Measurements from ENCODE around the gene NT5C2. TPM values are rescaled to one million over a fixed set of nuclear protein-coding genes. Genes with fewer than 3 reads are reported as not detected.

The NT5C2 gene
- total and polyA plus RNA-seq, 2 donors (not counting 1 experiment from before 2014, with no cell fraction given): 38.6 to 80.8 TPM

DNA sequence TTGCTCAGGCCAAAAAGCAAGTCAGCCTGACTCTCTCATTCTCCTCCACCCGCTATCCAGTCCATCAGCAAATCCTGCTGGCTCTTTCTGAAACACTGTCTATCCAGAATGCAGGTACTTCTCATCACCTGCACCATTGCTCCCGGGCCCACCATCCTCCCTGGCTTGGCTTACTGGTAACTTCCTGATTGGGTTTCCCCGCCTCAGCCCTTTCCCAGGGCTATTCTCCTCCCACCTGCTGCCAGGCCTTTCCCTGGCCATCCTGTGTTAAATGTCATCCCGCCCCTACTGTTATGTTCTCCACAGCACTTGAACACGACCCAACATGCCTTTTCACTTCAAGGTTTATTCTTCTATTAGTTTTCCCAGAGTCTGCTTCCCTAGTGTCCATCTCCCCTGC, 150.9 kb downstream of the NT5C2 start:
- 96% methylated on average over 3 of the region's 5 CpGs for WGBS (ENCODE audit: insufficient coverage)

GRCh38 chr10:103041391-103041790, 151.7 kb downstream of the NT5C2 start:
- no peak for TF ChIP-seq EZH2 (IDR thresholded peaks at IDR 0.05; ENCODE audit: borderline replicate concordance, insufficient read depth, low read depth, low read length, poor library complexity, severe bottlenecking)
- no peak for TF ChIP-seq CTCF (IDR thresholded peaks at IDR 0.05)
- Histone ChIP-seq H3K4me2 (replicated peaks; ENCODE audit: low read depth, low read length, poor library complexity, severe bottlenecking) (no peak overlapping the region), H3K27ac (ENCODE audit: low read length in 2 of 2) (no peak overlapping the region), H3K79me2 (ENCODE audit: control insufficient read depth, insufficient read depth, low read length) (no peaks in the 10 kb centered on the region), H3K36me3 (replicated peaks in 1 of 2; ENCODE audit: control extremely low read depth in 1 of 2, control insufficient read depth in 1 of 2, extremely low read depth in 1 of 2, insufficient read depth in 2 of 2, low read length in 1 of 2) (peaks cover 0 to 1% of the 10 kb centered on the region in 2 experiments), H4K20me1 (ENCODE audit: control insufficient read depth, insufficient read depth, low read length, poor library complexity, severe bottlenecking) (no peaks in the 10 kb centered on the region), H3K4me3 (ENCODE audit: control extremely low read depth in 1 of 5, extremely low read depth in 1 of 5, insufficient read depth in 1 of 5, low read depth in 2 of 5, low read length in 4 of 5) (no peak overlapping the region), H2AFZ (ENCODE audit: insufficient read depth, low read depth, low read length, poor library complexity, severe bottlenecking) (no peak overlapping the region), H3K4me1 (ENCODE audit: control insufficient read depth in 2 of 2, insufficient read depth in 2 of 2, low read length in 2 of 2) (peaks cover 3 to 4% of the 10 kb centered on the region in 2 donors), H3K9me3 (ENCODE audit: control extremely low read depth in 1 of 3, control insufficient read depth in 2 of 3, insufficient read depth in 1 of 3, low read length in 2 of 3) (no peaks in the 10 kb centered on the region), H3K27me3 (replicated peaks in 1 of 4; ENCODE audit: control extremely low read depth in 1 of 4, control insufficient read depth in 3 of 4, insufficient read depth in 4 of 4, low read length in 3 of 4) (no peaks in the 10 kb centered on the region), H3K9ac (ENCODE audit: low read length) (no peak overlapping the region)
- 94% methylated on average over 3 of the region's 6 CpGs for WGBS (ENCODE audit: insufficient coverage)
- Mint-ChIP-seq H3K27ac (no peak overlapping the region), H3K4me1 (peaks cover 12% of the 10 kb centered on the region), H3K9me3 (ENCODE audit: insufficient read depth) (no peaks in the 10 kb centered on the region), H3K4me3 (no peak overlapping the region), H3K27me3 (no peaks in the 10 kb centered on the region)
- ChIA-PET CTCF (interaction anchor here (1.2 kb wide), 1 partner anchor 33 kb away, joined by 3 read pairs; no protein-coding TSS in a partner anchor), POLR2A (no interaction called here)
- intact Hi-C loops (cut with micrococcal nuclease): no loop called here
- ATAC-seq (ENCODE audit: low read depth) (no peak), DNase-seq (no peak)

More for the DNA sequence above, 150.9 kb downstream of the NT5C2 start:
- H3K4me3 ChIP-seq (ENCODE audit: control extremely low read depth in 1 of 5, extremely low read depth in 1 of 5, insufficient read depth in 1 of 5, low read depth in 2 of 5, low read length in 4 of 5): no peak overlapping the region
- intact Hi-C loops (cut with micrococcal nuclease): no loop called here
- no peaks in the 10 kb centered on the region for H3K79me2 ChIP-seq (ENCODE audit: control insufficient read depth, insufficient read depth, low read length)
- no peaks in the 10 kb centered on the region for H4K20me1 ChIP-seq (ENCODE audit: control insufficient read depth, insufficient read depth, low read length, poor library complexity, severe bottlenecking)
- POLR2A ChIA-PET: no interaction called here
- no peak overlapping the region for H3K9ac ChIP-seq (ENCODE audit: low read length)
- no peak overlapping the region for H2AFZ ChIP-seq (ENCODE audit: insufficient read depth, low read depth, low read length, poor library complexity, severe bottlenecking)
- no peaks in the 10 kb centered on the region for H3K27me3 Mint-ChIP-seq
- no peaks in the 10 kb centered on the region for H3K9me3 Mint-ChIP-seq (ENCODE audit: insufficient read depth)
- H3K27ac Mint-ChIP-seq: no peak overlapping the region
- TF ChIP-seq EZH2 (IDR thresholded peaks at IDR 0.05; ENCODE audit: borderline replicate concordance, insufficient read depth, low read depth, low read length, poor library complexity, severe bottlenecking) (no peak), CTCF (IDR thresholded peaks at IDR 0.05) (no peak)
- peaks cover 12% of the 10 kb centered on the region for H3K4me1 Mint-ChIP-seq
- peaks cover 3 to 4% of the 10 kb centered on the region in 2 donors for H3K4me1 ChIP-seq (ENCODE audit: control insufficient read depth in 2 of 2, insufficient read depth in 2 of 2, low read length in 2 of 2)
- ATAC-seq (ENCODE audit: low read depth) (no peak), DNase-seq (no peak)
- H3K9me3 ChIP-seq (ENCODE audit: control extremely low read depth in 1 of 3, control insufficient read depth in 2 of 3, insufficient read depth in 1 of 3, low read length in 2 of 3): no peaks in the 10 kb centered on the region
- CTCF ChIA-PET: no interaction called here
- H3K36me3 ChIP-seq (replicated peaks in 1 of 2; ENCODE audit: control extremely low read depth in 1 of 2, control insufficient read depth in 1 of 2, extremely low read depth in 1 of 2, insufficient read depth in 2 of 2, low read length in 1 of 2): peaks cover 0 to 1% of the 10 kb centered on the region in 2 experiments
- no peak overlapping the region for H3K4me2 ChIP-seq (replicated peaks; ENCODE audit: low read depth, low read length, poor library complexity, severe bottlenecking)
- H3K4me3 Mint-ChIP-seq: no peak overlapping the region
- no peaks in the 10 kb centered on the region for H3K27me3 ChIP-seq (replicated peaks in 1 of 4; ENCODE audit: control extremely low read depth in 1 of 4, control insufficient read depth in 3 of 4, insufficient read depth in 4 of 4, low read length in 3 of 4)
- no peak overlapping the region for H3K27ac ChIP-seq (ENCODE audit: low read length in 2 of 2)

Data from B cell (primary cell).